HUES64 (cell line): Measurements from ENCODE around the gene TEC.
"Not testable (repeated sequence)": the region's sequence is repeated elsewhere in the genome, so short reads cannot be mapped to it uniquely, and the experiment has no call there.

Source experiments
- H3K27ac ChIP-seq: 2 replicates; pipeline ENCODE4 v1.7.0; 2013; ENCODE audit warnings: low read depth, low read length, inconsistent platforms
- H3K27me3 ChIP-seq: 2 replicates; pipeline ENCODE4 v1.6.1; 2013; ENCODE audit warnings: mild to moderate bottlenecking, low read length; ENCODE audit not compliant: insufficient read depth
- H3K36me3 ChIP-seq: 2 replicates; pipeline ENCODE4 v1.6.1; 2013; ENCODE audit warnings: mild to moderate bottlenecking, low read length; ENCODE audit not compliant: insufficient read depth
- H3K4me1 ChIP-seq: 2 replicates; pipeline ENCODE4 v1.6.1; 2013; ENCODE audit warnings: mild to moderate bottlenecking, low read length, moderate library complexity; ENCODE audit not compliant: insufficient read depth
- H3K4me3 ChIP-seq: 2 replicates; pipeline ENCODE4 v1.5.1; 2013; ENCODE audit warnings: mild to moderate bottlenecking, low read length, moderate library complexity
- H3K9ac ChIP-seq: 2 replicates; pipeline ENCODE4 v1.6.1; 2013; ENCODE audit warnings: mild to moderate bottlenecking, low read depth, low read length
- H3K9me3 ChIP-seq: 2 replicates; pipeline ENCODE4 v1.6.1; 2013; ENCODE audit warnings: low read depth, low read length; ENCODE audit not compliant: insufficient read depth
- WGBS: fragments of 150-250, 120-280 bp; methylation state at CpG from one replicate; pipeline ENCODE4 v1.1.7; 2013; ENCODE audit warnings: missing lambda C conversion rate; 5-methylcytosine and 5-hydroxymethylcytosine counted together

Gene TEC

DNA sequence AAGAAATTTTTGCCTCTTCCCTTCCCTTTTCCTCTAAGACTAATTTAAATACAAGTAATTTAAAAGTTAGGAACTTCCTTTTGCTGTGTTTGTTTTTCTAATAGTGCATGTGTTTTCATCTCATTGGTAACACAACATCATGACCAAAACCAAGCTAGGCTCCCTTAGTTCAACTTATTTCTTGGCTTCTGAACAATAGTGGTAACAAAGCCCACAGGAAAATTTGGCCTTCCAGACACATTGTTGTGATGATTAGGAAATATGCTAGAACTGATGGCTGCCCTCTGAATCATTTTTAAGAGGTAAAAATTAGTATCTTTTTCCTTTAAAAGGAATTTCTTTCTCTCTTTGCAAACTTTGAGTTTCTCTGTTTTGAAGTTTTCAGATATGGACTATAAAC is 25.5 kb upstream of the TEC start:
- no peaks in the 10 kb centered on the region for H3K9me3 ChIP-seq
- H3K4me3 ChIP-seq = no peak overlapping the region
- H3K36me3 ChIP-seq = no peaks in the 10 kb centered on the region

GRCh38 chr4:48292218-48292790 is 22.7 kb upstream of the TEC start:
- H3K4me3 ChIP-seq, H3K9me3 ChIP-seq, H3K9ac ChIP-seq, H3K27me3 ChIP-seq, H3K36me3 ChIP-seq, H3K27ac ChIP-seq, H3K4me1 ChIP-seq: not testable (repeated sequence)
- WGBS = 91% methylated on average over 33 of the region's 40 CpGs

More for the DNA sequence above, 25.5 kb upstream of the TEC start:
- Histone ChIP-seq H3K9ac (no peak overlapping the region), H3K27me3 (no peaks in the 10 kb centered on the region), H3K4me1 (no peaks in the 10 kb centered on the region), H3K27ac (no peak overlapping the region)

DNA sequence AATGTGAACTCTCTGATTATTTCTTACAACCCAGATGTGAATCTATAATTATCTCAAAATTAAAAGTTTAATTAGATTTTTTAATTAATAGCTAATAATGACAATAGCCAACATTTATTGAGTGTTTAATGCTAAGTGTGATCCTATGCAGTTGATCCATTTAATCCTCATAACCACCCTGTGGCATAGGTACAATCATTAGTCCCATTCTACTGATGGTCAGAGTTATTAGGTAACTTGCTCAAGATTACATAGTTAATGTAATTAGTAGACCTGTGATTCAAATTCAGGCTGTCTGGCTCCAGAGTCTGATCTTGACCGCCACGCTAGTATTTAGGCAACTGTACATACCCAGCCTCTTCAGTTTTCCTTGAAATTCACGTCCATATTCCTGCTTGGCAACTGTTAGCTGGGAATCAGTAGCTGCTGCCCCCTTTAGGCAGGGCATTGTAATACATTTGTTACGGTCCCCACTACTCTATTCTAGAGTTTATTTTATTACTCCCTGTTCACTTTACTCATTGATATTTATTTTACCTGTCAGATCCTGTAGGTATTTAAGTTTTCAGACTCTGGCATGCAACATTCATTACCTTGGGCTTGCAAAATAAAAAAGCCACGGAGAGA is 20.6 kb upstream of the TEC start:
- Histone ChIP-seq H3K4me1 (no peaks in the 10 kb centered on the region), H3K27ac (no peak overlapping the region), H3K9me3 (no peaks in the 10 kb centered on the region), H3K27me3 (no peaks in the 10 kb centered on the region), H3K9ac (no peak overlapping the region), H3K4me3 (no peak overlapping the region), H3K36me3 (no peaks in the 10 kb centered on the region)
- 79% methylated on average over 4 of the region's 5 CpGs for WGBS

- H3K36me3 ChIP-seq, H3K27me3 ChIP-seq: not testable (repeated sequence)
- 90% methylated on average over 2 of the region's 2 CpGs for WGBS
Observed at GRCh38 chr4:48286060-48286459, 16.4 kb upstream of the TEC start.

DNA sequence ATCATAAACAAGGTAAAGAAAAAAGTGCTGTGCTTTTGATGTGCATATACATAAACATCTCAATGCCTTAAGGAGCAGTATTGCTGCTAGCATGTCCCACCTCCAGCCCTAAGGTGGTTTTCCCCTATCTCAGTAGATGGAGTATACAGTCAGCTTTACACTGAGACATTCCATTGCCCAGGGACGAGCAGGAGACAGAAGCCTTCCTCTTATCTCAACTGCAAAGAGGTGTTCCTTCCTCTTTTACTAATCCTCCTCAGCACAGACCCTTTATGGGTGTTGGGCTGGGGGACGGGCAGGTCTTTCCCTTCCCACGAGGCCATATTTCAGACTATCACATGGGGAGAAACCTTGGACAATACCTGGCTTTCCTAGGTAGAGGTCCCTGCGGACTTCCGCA is 16.0 kb upstream of the TEC start:
- not testable (repeated sequence) for H3K27me3 ChIP-seq, H3K4me3 ChIP-seq, H3K27ac ChIP-seq, H3K4me1 ChIP-seq, H3K36me3 ChIP-seq, H3K9me3 ChIP-seq, H3K9ac ChIP-seq
- WGBS = 82% methylated on average over 4 of the region's 5 CpGs

More at GRCh38 chr4:48286060-48286459, 16.4 kb upstream of the TEC start:
- H3K4me3 ChIP-seq, H3K27ac ChIP-seq, H3K9ac ChIP-seq, H3K4me1 ChIP-seq, H3K9me3 ChIP-seq: not testable (repeated sequence)

- Histone ChIP-seq H3K4me1 (no peaks in the 10 kb centered on the region), H3K36me3 (no peaks in the 10 kb centered on the region), H3K27ac (no peak overlapping the region), H3K9ac (no peak overlapping the region), H3K27me3 (no peaks in the 10 kb centered on the region), H3K9me3 (no peaks in the 10 kb centered on the region; the same call in 1 of the 2 replicates), H3K4me3 (no peak overlapping the region)
- 83% methylated on average over 2 of the region's 2 CpGs for WGBS
Observed at GRCh38 chr4:48275686-48276085, 6.0 kb upstream of the TEC start.

- Histone ChIP-seq H3K36me3 (no peaks in the 10 kb centered on the region), H3K9ac (no peak overlapping the region), H3K4me1 (no peaks in the 10 kb centered on the region), H3K27ac (no peak overlapping the region), H3K27me3 (no peaks in the 10 kb centered on the region), H3K4me3 (no peak overlapping the region), H3K9me3 (no peaks in the 10 kb centered on the region; the same call in 1 of the 2 replicates)
- WGBS = 67% methylated on average over 3 of the region's 3 CpGs
Observed at GRCh38 chr4:48275247-48275646, 5.6 kb upstream of the TEC start.

GRCh38 chr4:48271626-48272025 is 2.0 kb upstream of the TEC start:
- H3K4me3 ChIP-seq = no peak overlapping the region

DNA sequence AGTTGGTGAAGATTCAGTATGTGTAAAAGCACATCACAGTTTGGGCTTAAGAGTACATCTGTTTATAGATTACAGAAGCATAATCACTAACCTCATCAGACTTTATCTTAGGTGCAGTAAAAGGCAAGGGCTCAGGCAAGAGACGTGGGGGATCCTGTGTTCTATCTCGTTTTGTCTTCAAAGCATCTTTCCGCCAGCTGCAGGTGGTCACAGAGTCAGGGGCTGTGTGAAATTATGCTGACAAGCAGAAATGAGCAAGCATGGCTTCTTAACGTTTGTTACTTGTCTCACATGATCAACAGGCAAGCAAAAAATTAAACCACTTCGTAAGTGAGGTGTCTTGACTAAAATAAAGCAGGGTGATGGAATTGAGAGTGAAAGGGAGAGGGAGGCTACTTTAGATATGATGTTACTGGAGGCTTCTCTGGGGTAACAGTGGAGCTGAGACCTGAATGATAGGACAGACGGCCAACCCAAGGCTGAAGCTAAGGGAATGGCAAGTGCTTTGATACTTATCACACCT is 1.4 kb upstream of the TEC start:
- WGBS = 90% methylated on average over 6 of the region's 6 CpGs
- Histone ChIP-seq H3K27me3 (peaks cover 21% of the 10 kb centered on the region; the same call in 1 of the 2 replicates), H3K27ac (no peak overlapping the region), H3K4me3 (no peak overlapping the region), H3K4me1 (0 out of 2 replicates have a peak, but pooled peaks cover 7% of the 10 kb centered on the region), H3K9ac (no peak overlapping the region), H3K36me3 (no peaks in the 10 kb centered on the region), H3K9me3 (no peaks in the 10 kb centered on the region; the same call in 1 of the 2 replicates)

More at GRCh38 chr4:48271626-48272025, 2.0 kb upstream of the TEC start:
- Histone ChIP-seq H3K36me3 (no peaks in the 10 kb centered on the region), H3K27me3 (peaks cover 21% of the 10 kb centered on the region; the same call in 1 of the 2 replicates), H3K9me3 (no peaks in the 10 kb centered on the region; the same call in 1 of the 2 replicates), H3K9ac (no peak overlapping the region), H3K4me1 (0 out of 2 replicates have a peak, but pooled peaks cover 7% of the 10 kb centered on the region), H3K27ac (no peak overlapping the region)
- WGBS = 92% methylated on average over 11 of the region's 11 CpGs

DNA sequence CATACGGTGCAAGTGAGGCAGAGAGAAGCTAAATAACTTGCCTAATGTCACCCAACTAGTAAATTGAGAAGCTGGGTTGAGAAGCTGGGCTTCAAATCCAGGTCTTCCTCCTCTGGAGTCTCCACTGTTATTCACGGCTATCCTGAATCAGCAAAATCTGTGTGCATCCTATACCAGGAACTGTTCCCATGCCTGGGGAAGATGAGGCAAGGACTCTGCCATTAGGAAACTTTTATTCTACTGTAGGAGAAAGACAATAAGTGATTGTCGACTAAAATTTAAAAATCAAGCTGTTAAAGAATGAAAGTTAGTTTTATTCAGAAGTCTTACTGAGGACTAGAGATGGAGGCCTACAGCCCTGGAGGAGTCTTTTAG is 872 bp upstream of the TEC start:
- Histone ChIP-seq H3K4me3 (peak overlapping the region; percentile 69), H3K27ac (peak overlapping the region; percentile 72; the same call in 1 of the 2 replicates), H3K27me3 (peaks cover 21% of the 10 kb centered on the region; the same call in 1 of the 2 replicates), H3K9me3 (no peaks in the 10 kb centered on the region; the same call in 1 of the 2 replicates), H3K4me1 (0 out of 2 replicates have a peak, but pooled peaks cover 7% of the 10 kb centered on the region), H3K9ac (peak overlapping the region; percentile 24; the same call in 1 of the 2 replicates), H3K36me3 (no peaks in the 10 kb centered on the region)
- 88% methylated on average over 2 of the region's 3 CpGs for WGBS

DNA sequence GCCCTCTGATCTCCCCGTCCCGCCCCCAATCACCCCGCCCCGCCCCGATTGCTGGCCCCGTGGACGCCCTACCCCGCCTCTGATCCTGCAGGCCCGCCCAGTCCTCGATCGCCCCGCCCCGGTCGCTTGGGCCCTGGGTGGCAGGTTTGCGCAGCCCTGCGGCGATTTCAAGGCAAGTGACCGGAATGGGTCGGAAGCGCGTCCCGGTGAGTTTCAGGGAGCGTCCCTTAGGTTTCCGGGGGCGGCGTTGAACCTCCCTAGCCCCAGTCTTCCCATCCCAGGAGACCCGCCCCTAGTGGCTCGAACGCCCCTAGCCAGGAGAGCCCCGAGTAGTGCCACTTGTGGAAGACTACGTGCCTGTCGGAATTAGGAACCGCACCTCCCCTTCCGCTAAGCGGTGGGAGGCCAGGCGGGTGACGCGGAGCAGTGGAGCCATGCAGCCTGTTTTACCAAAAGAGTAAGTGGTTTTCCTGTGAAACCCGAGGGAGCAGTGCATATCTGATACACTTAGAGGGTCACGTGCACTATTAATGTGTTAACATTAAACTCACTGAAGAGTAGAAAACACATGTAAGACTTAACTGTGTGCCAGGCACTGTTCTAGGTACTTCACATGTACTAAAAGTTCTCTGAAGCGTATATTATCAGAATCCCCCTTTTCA is 354 bp upstream of the TEC start:
- H3K4me1 ChIP-seq = 0 out of 2 replicates have a peak, but pooled peaks cover 7% of the 10 kb centered on the region
- H3K9ac ChIP-seq = peak overlapping the region; percentile 24
- WGBS = 4% methylated on average over 38 of the region's 41 CpGs
- H3K27me3 ChIP-seq = peaks cover 21% of the 10 kb centered on the region; the same call in 1 of the 2 replicates
- H3K36me3 ChIP-seq = no peaks in the 10 kb centered on the region
- H3K27ac ChIP-seq = peak overlapping the region; percentile 72; the same call in 1 of the 2 replicates
- H3K9me3 ChIP-seq = no peaks in the 10 kb centered on the region; the same call in 1 of the 2 replicates
- H3K4me3 ChIP-seq = peak overlapping the region; percentile 69
